Testis (tissue), 3 donors: ENCODE data around the gene CRIM1. TPM values are rescaled to one million over a fixed set of nuclear protein-coding genes. Genes with fewer than 3 reads are reported as not detected.

Source experiments
- DNase-seq: peaks from one replicate; pipeline ENCODE4 v3.0.0-alpha.2; 2019
- H3K27ac ChIP-seq, 2 donors: fragments of 200-600 bp; sonication (generic); one replicate each; pipeline ENCODE4 v1.5.1; 2019
- H3K27me3 ChIP-seq: fragments of 200-600 bp; sonication (generic); one replicate; pipeline ENCODE4 v1.5.1; 2019
- H3K36me3 ChIP-seq: fragments of 200-600 bp; sonication (generic); one replicate; pipeline ENCODE4 v1.5.1; 2017; ENCODE audit warnings: low read depth; ENCODE audit errors: missing control alignments
- H3K4me1 ChIP-seq: fragments of 200-600 bp; sonication (generic); one replicate; pipeline ENCODE4 v1.5.1; 2019
- H3K4me3 ChIP-seq, 2 donors: fragments of 200-600 bp; sonication (generic); one replicate each; pipeline ENCODE4 v1.5.1; 2017 to 2019
- H3K9me3 ChIP-seq: fragments of 200-600 bp; sonication (generic); one replicate; pipeline ENCODE4 v1.5.1; 2017
- CTCF ChIP-seq, 3 experiments: fragments of 450-650 bp in 2 of 3; fragments of 200-600 bp in 1 of 3; sonication (generic) in 1 of 3; IDR thresholded peaks; one replicate each; pipeline ENCODE4 v1.5.1; 2016 to 2019; ENCODE audit warnings: antibody characterized with exemption in 3 of 3, mild to moderate bottlenecking in 2 of 3, moderate library complexity in 1 of 3
- POLR2A ChIP-seq: fragments of 450-650 bp; IDR thresholded peaks from one replicate; pipeline ENCODE4 v1.6.1; 2017; ENCODE audit warnings: antibody characterized with exemption, mild to moderate bottlenecking, moderate library complexity
- WGBS, 2 donors: methylation state at CpG; one replicate each; pipeline ENCODE4 v1.1.5; 2018; 5-methylcytosine and 5-hydroxymethylcytosine counted together
- intact Hi-C: fragments of 100-400 bp; cut with DNase I; formaldehyde crosslinking; loops from one replicate; pipeline ENCODE4 v1.15.1; 2023; ENCODE audit warnings: low total_unique reads
- polyA plus RNA-seq: library from polyadenylated mRNA; stranded (reverse); fragments of 350-450 nt; fragmentation: Illumina TruSeq; extraction: RNeasy Lipid Tissue Mini Kit (QIAGEN cat#74804); gene quantifications from one replicate; pipeline ENCODE4 v1.2.3, GENCODE V29; 2014; ENCODE audit warnings: low read depth, low replicate concordance; ENCODE audit not compliant: insufficient read depth
- total RNA-seq, 2 donors: library from RNA; depleted of rRNA; stranded (reverse); fragments of >200 nt; gene quantifications; one replicate each; pipeline ENCODE4 v1.2.3, GENCODE V29; 2016

The CRIM1 gene
- total and polyA plus RNA-seq, 3 donors from 2014 or later, result 38.2 to 94.1 (median 68.4) TPM

- DNase-seq, result no peak
- H3K36me3 ChIP-seq, result no peaks in the 10 kb centered on the region
- intact Hi-C loops, result no loop called here
- no peak overlapping the region for H3K27ac ChIP-seq
- no peaks in the 10 kb centered on the region for H3K9me3 ChIP-seq
- WGBS, 2 donors, result 44 to 56% methylated on average over 4 of the region's 4 CpGs
- no peak for TF ChIP-seq POLR2A
- no peak overlapping the region for H3K4me3 ChIP-seq
- peaks cover 26% of the 10 kb centered on the region for H3K4me1 ChIP-seq
- no peaks in the 10 kb centered on the region for H3K27me3 ChIP-seq
Measured at GRCh38 chr2:36413218-36413617, 57.6 kb downstream of the CRIM1 start.

GRCh38 chr2:36414307-36414706 lies 58.7 kb downstream of the CRIM1 start:
- 80 to 87% methylated on average over 4 of the region's 4 CpGs for WGBS, 2 donors
- peaks cover 19% of the 10 kb centered on the region for H3K4me1 ChIP-seq
- no peak for TF ChIP-seq POLR2A
- no peak for TF ChIP-seq CTCF (IDR thresholded peaks at IDR 0.05)

GRCh38 chr2:36415381-36416022 lies 59.9 kb downstream of the CRIM1 start:
- Histone ChIP-seq H3K27me3 (no peaks in the 10 kb centered on the region), H3K4me3 (no peak overlapping the region), H3K27ac (no peak overlapping the region), H3K4me1 (peaks cover 9% of the 10 kb centered on the region), H3K36me3 (no peaks in the 10 kb centered on the region), H3K9me3 (no peaks in the 10 kb centered on the region)
- intact Hi-C loops, result loop anchor here (2.0 kb wide), 1 partner anchor 57 kb away; no protein-coding TSS in a partner anchor
- no peak for TF ChIP-seq CTCF (IDR thresholded peaks at IDR 0.05)
- TF ChIP-seq POLR2A, result no peak
- no peak for DNase-seq
- 73 to 75% methylated on average over 6 of the region's 6 CpGs for WGBS, 2 donors

More at GRCh38 chr2:36414307-36414706, 58.7 kb downstream of the CRIM1 start:
- no peaks in the 10 kb centered on the region for H3K9me3 ChIP-seq
- no peaks in the 10 kb centered on the region for H3K27me3 ChIP-seq
- H3K4me3 ChIP-seq, result no peak overlapping the region
- DNase-seq, result no peak
- H3K27ac ChIP-seq, result no peak overlapping the region
- H3K36me3 ChIP-seq, result no peaks in the 10 kb centered on the region
- intact Hi-C loops, result loop anchor here (2.0 kb wide), 1 partner anchor 56 kb away; no protein-coding TSS in a partner anchor

- 65 to 72% methylated on average over 8 of the region's 8 CpGs for WGBS, 2 donors
- H3K27me3 ChIP-seq, result no peaks in the 10 kb centered on the region
- no peaks in the 10 kb centered on the region for H3K9me3 ChIP-seq
- H3K4me3 ChIP-seq, result no peak overlapping the region
- no peak overlapping the region for H3K27ac ChIP-seq
- intact Hi-C loops, result no loop called here
- TF ChIP-seq CTCF (IDR thresholded peaks at IDR 0.05) (no peak), POLR2A (no peak)
- no peaks in the 10 kb centered on the region for H3K36me3 ChIP-seq
- no peak for DNase-seq
- H3K4me1 ChIP-seq, result peaks cover 9% of the 10 kb centered on the region
Measured at GRCh38 chr2:36416370-36417165, 61.0 kb downstream of the CRIM1 start.

GRCh38 chr2:36420569-36421181 lies 65.1 kb downstream of the CRIM1 start:
- no peak for DNase-seq
- Histone ChIP-seq H3K4me3 (no peak overlapping the region), H3K36me3 (no peaks in the 10 kb centered on the region), H3K9me3 (no peaks in the 10 kb centered on the region), H3K27me3 (no peaks in the 10 kb centered on the region), H3K27ac (no peak overlapping the region), H3K4me1 (no peaks in the 10 kb centered on the region)
- intact Hi-C loops, result no loop called here
- TF ChIP-seq POLR2A, result no peak
- TF ChIP-seq CTCF (IDR thresholded peaks at IDR 0.05), result no peak
- 91% methylated on average over 6 of the region's 6 CpGs for WGBS, 2 donors
